Liver (tissue), 9 donors: ENCODE results near the gene BUB1. TPM values are rescaled to one million over a fixed set of nuclear protein-coding genes. Genes with fewer than 3 reads are reported as not detected.

Experiments
- DNase-seq: peaks from one replicate; pipeline ENCODE4 v3.0.0-alpha.2; 2017; ENCODE audit warnings: low spot score
- H3K27ac ChIP-seq, 2 donors: one replicate each; pipeline ENCODE4 v1.7.0; 2013; ENCODE audit warnings: inconsistent platforms in 2 of 2, low read length in 2 of 2, control low read depth in 1 of 2, low read depth in 1 of 2, mild to moderate bottlenecking in 1 of 2
- H3K27me3 ChIP-seq, 4 donors: one replicate each; pipeline versions ENCODE4 v1.6.1 to v1.7.0; 2013; ENCODE audit warnings: low read length in 3 of 4, inconsistent platforms in 1 of 4, mild to moderate bottlenecking in 1 of 4, moderate library complexity in 1 of 4; ENCODE audit not compliant: control insufficient read depth in 4 of 4, insufficient read depth in 4 of 4
- H3K36me3 ChIP-seq, 4 donors: one replicate each; pipeline versions ENCODE4 v1.6.1 to v1.7.0; 2013; ENCODE audit warnings: low read length in 3 of 4, mild to moderate bottlenecking in 3 of 4, low read depth in 1 of 4, moderate library complexity in 1 of 4; ENCODE audit not compliant: control insufficient read depth in 4 of 4, insufficient read depth in 3 of 4
- H3K4me1 ChIP-seq, 4 donors: one replicate each; pipeline versions ENCODE4 v1.6.1 to v1.7.0; 2013; ENCODE audit warnings: low read length in 3 of 4, mild to moderate bottlenecking in 3 of 4, moderate library complexity in 1 of 4; ENCODE audit not compliant: control insufficient read depth in 4 of 4, insufficient read depth in 4 of 4
- H3K4me3 ChIP-seq, 3 donors: one replicate each; pipeline versions ENCODE4 v1.6.1 to v1.7.0; 2013; ENCODE audit warnings: low read length in 3 of 3, control low read depth in 1 of 3, low read depth in 1 of 3, mild to moderate bottlenecking in 1 of 3
- H3K9ac ChIP-seq, 2 donors: one replicate each; pipeline ENCODE4 v1.7.0; 2013; ENCODE audit warnings: low read length in 2 of 2, mild to moderate bottlenecking in 2 of 2, moderate library complexity in 2 of 2, control low read depth in 1 of 2, low read depth in 1 of 2
- H3K9me3 ChIP-seq, 4 donors: one replicate each; pipeline versions ENCODE4 v1.6.1 to v1.7.0; 2013; ENCODE audit warnings: low read length in 3 of 4; ENCODE audit not compliant: control insufficient read depth in 4 of 4
- CTCF ChIP-seq: fragments of 150-350 bp; IDR thresholded peaks from 2 replicates; pipeline ENCODE4 v1.5.1; 2017; ENCODE audit warnings: improper control_type of control experiment, low read depth, low read length; ENCODE audit not compliant: missing input control
- EGR1 ChIP-seq, 2 donors: IDR thresholded peaks; 2 replicates each; pipeline ENCODE4 v1.6.1; 2016 to 2018; ENCODE audit warnings: antibody characterized with exemption in 2 of 2, low read depth in 2 of 2
- FOXA1 ChIP-seq: IDR thresholded peaks from 2 replicates; pipeline ENCODE4 v1.6.1; 2016; ENCODE audit warnings: antibody characterized with exemption
- FOXA2 ChIP-seq: IDR thresholded peaks from 2 replicates; pipeline ENCODE4 v1.6.1; 2016; ENCODE audit warnings: antibody characterized with exemption
- HNF4G ChIP-seq: IDR thresholded peaks from 2 replicates; pipeline ENCODE4 v1.6.1; 2016; ENCODE audit warnings: antibody characterized with exemption
- JUND ChIP-seq, 2 donors: IDR thresholded peaks; 2 replicates each; pipeline ENCODE4 v1.6.1; 2016; ENCODE audit warnings: antibody characterized with exemption in 2 of 2
- MAX ChIP-seq: IDR thresholded peaks from 2 replicates; pipeline ENCODE4 v1.6.1; 2016; ENCODE audit warnings: antibody characterized with exemption
- RAD21 ChIP-seq, 2 donors: IDR thresholded peaks; 2 replicates each; pipeline ENCODE4 v1.6.1; 2016; ENCODE audit warnings: antibody characterized with exemption in 2 of 2, mild to moderate bottlenecking in 2 of 2
- REST ChIP-seq: IDR thresholded peaks from 2 replicates; pipeline ENCODE4 v1.6.1; 2016; ENCODE audit warnings: antibody characterized with exemption, mild to moderate bottlenecking
- RXRA ChIP-seq, 2 donors: IDR thresholded peaks; 2 replicates each; pipeline ENCODE4 v1.6.1; 2017 to 2018; ENCODE audit warnings: antibody characterized with exemption in 2 of 2, mild to moderate bottlenecking in 1 of 2
- SP1 ChIP-seq: IDR thresholded peaks from 2 replicates; pipeline ENCODE4 v1.6.1; 2018; ENCODE audit warnings: antibody characterized with exemption, mild to moderate bottlenecking
- YY1 ChIP-seq: IDR thresholded peaks from 2 replicates; pipeline ENCODE4 v1.6.1; 2016; ENCODE audit warnings: antibody characterized with exemption, mild to moderate bottlenecking
- WGBS: extraction: QIAGEN DNeasy Blood & Tissue Kit; methylation state at CpG from one replicate; pipeline ENCODE4 v1.1.7; 2013; 5-methylcytosine and 5-hydroxymethylcytosine counted together
- polyA plus RNA-seq, 2 donors: library from polyadenylated mRNA; stranded (reverse) in 1 of 2; unstranded in 1 of 2; fragments of 200-250 nt in 1 of 2; fragments of >200 nt in 1 of 2; fragmentation: Nextera tagmentation in 1 of 2; extraction: Ambion mirVana in 1 of 2; gene quantifications; one replicate each; pipeline versions ENCODE4 v1.2.1 to v1.2.3, GENCODE V29; 2013 to 2015
- total RNA-seq, 2 donors: library from RNA; depleted of rRNA; stranded (reverse); fragments of >200 nt; gene quantifications; one replicate each; pipeline ENCODE4 v1.2.3, GENCODE V29; 2014
- TF ChIP-seq, protein P1 (sequence below): IDR thresholded peaks from 2 replicates; pipeline ENCODE4 v1.6.1; 2016; ENCODE audit warnings: antibody characterized with exemption
- donor health status: healthy.
- donor health status: healthy.
- donor health status: healthy.
- donor health status: healthy.
- donor health status: healthy.

BUB1 gene
- total and polyA plus RNA-seq, 4 donors, result 0.08 to 46.1 (median 1.1) TPM

DNA sequence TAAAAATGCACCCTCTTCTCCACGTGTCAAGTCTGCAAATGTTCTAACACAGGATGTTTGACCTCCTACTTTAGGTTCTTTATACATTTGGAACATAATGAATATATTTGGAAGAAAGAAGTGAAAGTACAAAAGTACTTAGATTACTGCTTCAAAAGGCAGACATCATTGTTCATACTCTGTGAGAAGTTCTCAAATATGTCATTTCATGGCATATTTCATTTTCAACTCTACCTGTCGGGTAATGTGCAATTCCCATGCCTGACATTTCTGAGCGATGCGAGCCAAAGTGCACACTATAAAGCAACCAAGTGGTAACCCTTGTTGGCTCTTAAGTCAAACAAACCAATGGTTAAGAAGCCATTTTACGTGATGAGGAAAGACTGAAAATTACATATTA, 7.0 kb downstream of the BUB1 start:
- 99% methylated on average over 5 of the region's 5 CpGs for WGBS
- H3K4me3 ChIP-seq, result no peak overlapping the region
- H3K36me3 ChIP-seq, result no peaks in the 10 kb centered on the region
- no peak overlapping the region for H3K9ac ChIP-seq
- H3K4me1 ChIP-seq, result no peaks in the 10 kb centered on the region
- no peaks in the 10 kb centered on the region for H3K27me3 ChIP-seq
- TF ChIP-seq RAD21 (IDR thresholded peaks at IDR 0.05) (no peak), RXRA (IDR thresholded peaks at IDR 0.05) (no peak), HNF4G (no peak), MAX (no peak)
- DNase-seq, result no peak
- no peak overlapping the region for H3K27ac ChIP-seq
- H3K9me3 ChIP-seq, result no peaks in the 10 kb centered on the region

DNA sequence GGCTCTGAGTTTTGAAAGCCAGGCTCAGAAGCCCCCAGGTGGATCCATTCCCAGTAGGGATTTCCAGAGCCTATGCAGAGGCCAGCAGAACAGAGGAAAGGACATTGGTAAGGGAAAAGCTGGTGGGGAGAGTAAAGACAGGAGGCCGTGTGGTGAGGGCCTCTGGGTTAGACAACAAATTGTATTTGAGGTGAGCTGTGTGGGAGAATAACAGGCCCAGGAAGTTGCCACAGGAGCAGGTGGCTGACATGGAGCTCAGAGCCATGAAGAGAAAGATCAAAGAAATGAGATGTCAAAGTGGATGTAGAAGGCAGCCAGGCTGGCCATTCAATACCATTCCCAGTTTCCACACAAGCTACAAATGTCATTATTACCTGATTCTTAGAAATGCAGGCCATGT, 8.8 kb downstream of the BUB1 start:
- TF ChIP-seq YY1 (no peak), SP1 (no peak), RAD21 (IDR thresholded peaks at IDR 0.05) (no peak), FOXA1 (no peak), HNF4G (no peak), REST (no peak), RXRA (IDR thresholded peaks at IDR 0.05) (no peak), JUND (IDR thresholded peaks at IDR 0.05) (no peak), EGR1 (IDR thresholded peaks at IDR 0.05; ENCODE audit: low read depth in 2 of 2) (no peak), CTCF (no peak), FOXA2 (no peak)
- TF ChIP-seq, protein P1, sequence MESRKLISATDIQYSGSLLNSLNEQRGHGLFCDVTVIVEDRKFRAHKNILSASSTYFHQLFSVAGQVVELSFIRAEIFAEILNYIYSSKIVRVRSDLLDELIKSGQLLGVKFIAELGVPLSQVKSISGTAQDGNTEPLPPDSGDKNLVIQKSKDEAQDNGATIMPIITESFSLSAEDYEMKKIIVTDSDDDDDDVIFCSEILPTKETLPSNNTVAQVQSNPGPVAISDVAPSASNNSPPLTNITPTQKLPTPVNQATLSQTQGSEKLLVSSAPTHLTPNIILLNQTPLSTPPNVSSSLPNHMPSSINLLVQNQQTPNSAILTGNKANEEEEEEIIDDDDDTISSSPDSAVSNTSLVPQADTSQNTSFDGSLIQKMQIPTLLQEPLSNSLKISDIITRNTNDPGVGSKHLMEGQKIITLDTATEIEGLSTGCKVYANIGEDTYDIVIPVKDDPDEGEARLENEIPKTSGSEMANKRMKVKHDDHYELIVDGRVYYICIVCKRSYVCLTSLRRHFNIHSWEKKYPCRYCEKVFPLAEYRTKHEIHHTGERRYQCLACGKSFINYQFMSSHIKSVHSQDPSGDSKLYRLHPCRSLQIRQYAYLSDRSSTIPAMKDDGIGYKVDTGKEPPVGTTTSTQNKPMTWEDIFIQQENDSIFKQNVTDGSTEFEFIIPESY, result no peak
- Histone ChIP-seq H3K4me1 (no peaks in the 10 kb centered on the region), H3K27ac (no peak overlapping the region), H3K9ac (no peak overlapping the region), H3K27me3 (no peaks in the 10 kb centered on the region), H3K36me3 (no peaks in the 10 kb centered on the region), H3K4me3 (no peak overlapping the region), H3K9me3 (no peaks in the 10 kb centered on the region)
- no peak for DNase-seq
- 92% methylated on average over 1 of the region's 1 CpG for WGBS
